Measurements from ENCODE around the gene SPTBN1. TPM values are rescaled to one million over a fixed set of nuclear protein-coding genes. Genes with fewer than 3 reads are reported as not detected.
A peak's percentile ranks its signal among the peaks of the same experiment; 100 is the strongest.

The SPTBN1 gene
- total and polyA plus RNA-seq, 2 experiments from 2014 or later, result 57.7 to 187 TPM

GRCh38 chr2:54497763-54498680, 41.9 kb downstream of the SPTBN1 start:
- Histone ChIP-seq H3K9me2 (ENCODE audit: insufficient read depth) (no peaks in the 10 kb centered on the region), H3K9me3 (ENCODE audit: low read depth) (no peaks in the 10 kb centered on the region), H2AFZ (no peak overlapping the region), H3K9ac (no peak overlapping the region), H3K36me3 (ENCODE audit: low read depth) (no peaks in the 10 kb centered on the region), H3K4me2 (ENCODE audit: unreplicated experiment) (no peak overlapping the region), H3K27me3 (replicated peaks; ENCODE audit: insufficient read depth) (no peaks in the 10 kb centered on the region), H3K4me1 (ENCODE audit: insufficient read depth) (peaks cover 8% of the 10 kb centered on the region), H3K4me3 (no peak overlapping the region), H4K20me1 (ENCODE audit: insufficient read depth) (peaks cover 24% of the 10 kb centered on the region), H3K27ac (no peak overlapping the region), H3F3A (ENCODE audit: insufficient read depth) (no peaks in the 10 kb centered on the region), H3K79me2 (ENCODE audit: insufficient read depth) (peaks cover 100% of the 10 kb centered on the region)
- DNase-seq, result peak; percentile 58
- TF ChIP-seq EZH2phosphoT487 (IDR thresholded peaks at IDR 0.05; ENCODE audit: insufficient read depth, low read depth) (no peak), EZH2 (IDR thresholded peaks at IDR 0.05; ENCODE audit: insufficient read depth, poor library complexity, severe bottlenecking) (no peak)
- WGBS, 2 experiments (ENCODE audit: low coverage in 1 of 2, low lambda C conversion rate in 2 of 2, missing lambda C conversion rate in 2 of 2), result 66 to 72% methylated on average over 8 of the region's 8 CpGs
- in situ Hi-C loops (cut with MboI), result no loop called here

DNA sequence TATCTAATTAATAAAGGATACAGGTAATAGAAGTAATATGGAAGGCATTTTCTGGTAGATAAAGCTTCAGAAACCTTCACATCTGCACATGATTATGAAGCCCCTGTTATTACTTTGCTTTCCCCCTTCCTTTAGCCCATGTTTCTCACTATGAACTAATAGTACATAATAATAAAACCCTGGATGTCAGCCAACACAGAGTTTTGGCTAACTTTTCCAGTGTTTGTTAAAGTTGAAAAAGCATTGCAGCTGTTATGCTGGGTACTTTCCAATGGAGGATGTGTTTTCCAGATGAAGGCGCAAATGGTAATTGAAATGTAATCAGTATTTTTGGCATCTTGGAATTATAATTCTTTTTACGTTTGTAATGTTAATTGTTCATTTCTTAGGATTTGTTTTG, 43.5 kb downstream of the SPTBN1 start:
- in situ Hi-C loops (cut with MboI), result no loop called here
- DNase-seq, result no peak
- Histone ChIP-seq H3K36me3 (ENCODE audit: low read depth) (no peaks in the 10 kb centered on the region), H3K4me2 (ENCODE audit: unreplicated experiment) (no peak overlapping the region), H3K4me3 (no peak overlapping the region), H4K20me1 (ENCODE audit: insufficient read depth) (peaks cover 15% of the 10 kb centered on the region), H3F3A (ENCODE audit: insufficient read depth) (peaks cover 14% of the 10 kb centered on the region), H3K27me3 (replicated peaks; ENCODE audit: insufficient read depth) (no peaks in the 10 kb centered on the region), H3K9ac (no peak overlapping the region), H3K9me3 (ENCODE audit: low read depth) (no peaks in the 10 kb centered on the region), H2AFZ (no peak overlapping the region), H3K4me1 (ENCODE audit: insufficient read depth) (peaks cover 17% of the 10 kb centered on the region), H3K9me2 (ENCODE audit: insufficient read depth) (no peaks in the 10 kb centered on the region), H3K27ac (no peak overlapping the region), H3K79me2 (ENCODE audit: insufficient read depth) (peaks cover 100% of the 10 kb centered on the region)
- TF ChIP-seq EZH2 (IDR thresholded peaks at IDR 0.05; ENCODE audit: insufficient read depth, poor library complexity, severe bottlenecking), result no peak
- TF ChIP-seq EZH2phosphoT487 (IDR thresholded peaks at IDR 0.05; ENCODE audit: insufficient read depth, low read depth), result no peak
- WGBS, 2 experiments (ENCODE audit: low coverage in 1 of 2, low lambda C conversion rate in 2 of 2, missing lambda C conversion rate in 2 of 2), result 40 to 49% methylated on average over 2 of the region's 2 CpGs

- no peaks in the 10 kb centered on the region for H3K27me3 ChIP-seq (replicated peaks; ENCODE audit: insufficient read depth)
- no peak overlapping the region for H3K4me2 ChIP-seq (ENCODE audit: unreplicated experiment)
- TF ChIP-seq EZH2 (IDR thresholded peaks at IDR 0.05; ENCODE audit: insufficient read depth, poor library complexity, severe bottlenecking) (no peak), EZH2phosphoT487 (IDR thresholded peaks at IDR 0.05; ENCODE audit: insufficient read depth, low read depth) (no peak)
- no peak for DNase-seq
- H3K9me2 ChIP-seq (ENCODE audit: insufficient read depth), result no peaks in the 10 kb centered on the region
- WGBS, 2 experiments (ENCODE audit: low coverage in 1 of 2, low lambda C conversion rate in 2 of 2, missing lambda C conversion rate in 2 of 2), result 63 to 66% methylated on average over 8 of the region's 8 CpGs
- H3K4me1 ChIP-seq (ENCODE audit: insufficient read depth), result peaks cover 26% of the 10 kb centered on the region
- peaks cover 100% of the 10 kb centered on the region for H3K79me2 ChIP-seq (ENCODE audit: insufficient read depth)
- H3F3A ChIP-seq (ENCODE audit: insufficient read depth), result peaks cover 14% of the 10 kb centered on the region
- H3K4me3 ChIP-seq, result no peak overlapping the region
- in situ Hi-C loops (cut with MboI), result no loop called here
- H3K9ac ChIP-seq, result no peak overlapping the region
- no peaks in the 10 kb centered on the region for H3K9me3 ChIP-seq (ENCODE audit: low read depth)
- peaks cover 22% of the 10 kb centered on the region for H4K20me1 ChIP-seq (ENCODE audit: insufficient read depth)
- no peak overlapping the region for H2AFZ ChIP-seq
- H3K27ac ChIP-seq, result no peak overlapping the region
- no peaks in the 10 kb centered on the region for H3K36me3 ChIP-seq (ENCODE audit: low read depth)
Observed at GRCh38 chr2:54500404-54501205, 44.5 kb downstream of the SPTBN1 start.

- Histone ChIP-seq H4K20me1 (ENCODE audit: insufficient read depth) (peaks cover 14% of the 10 kb centered on the region; the same call in 1 of the 2 replicates), H3K27ac (no peak overlapping the region), H2AFZ (no peak overlapping the region), H3K79me2 (ENCODE audit: insufficient read depth) (peaks cover 100% of the 10 kb centered on the region), H3K27me3 (replicated peaks; ENCODE audit: insufficient read depth) (no peaks in the 10 kb centered on the region), H3K4me2 (ENCODE audit: unreplicated experiment) (no peak overlapping the region), H3K4me1 (ENCODE audit: insufficient read depth) (peaks cover 28% of the 10 kb centered on the region), H3F3A (ENCODE audit: insufficient read depth) (peaks cover 14% of the 10 kb centered on the region), H3K4me3 (no peak overlapping the region), H3K9me2 (ENCODE audit: insufficient read depth) (no peaks in the 10 kb centered on the region), H3K36me3 (ENCODE audit: low read depth) (no peaks in the 10 kb centered on the region), H3K9ac (no peak overlapping the region), H3K9me3 (ENCODE audit: low read depth) (no peaks in the 10 kb centered on the region)
- in situ Hi-C loops (cut with MboI), result no loop called here
- no peak for DNase-seq
- 63 to 64% methylated on average over 2 of the region's 2 CpGs for WGBS, 2 experiments (ENCODE audit: low coverage in 1 of 2, low lambda C conversion rate in 2 of 2, missing lambda C conversion rate in 2 of 2)
- TF ChIP-seq EZH2 (IDR thresholded peaks at IDR 0.05; ENCODE audit: insufficient read depth, poor library complexity, severe bottlenecking) (no peak), EZH2phosphoT487 (IDR thresholded peaks at IDR 0.05; ENCODE audit: insufficient read depth, low read depth) (no peak)
Observed at GRCh38 chr2:54502731-54503130, 46.6 kb downstream of the SPTBN1 start.

All from GM23248 (cell line).